ENCODE results near the gene TMEM238. TPM values are rescaled to one million over a fixed set of nuclear protein-coding genes. Genes with fewer than 3 reads are reported as not detected.

Gene TMEM238, protein sequence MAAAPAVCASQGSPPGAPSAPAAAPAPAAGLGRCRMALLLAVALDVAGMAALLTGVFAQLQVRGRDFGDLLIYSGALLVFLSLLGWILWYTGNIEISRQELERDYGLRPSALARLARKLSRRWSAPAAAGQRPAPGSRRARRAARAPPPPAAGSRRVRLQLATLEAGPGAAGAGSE
- 3.2 to 11.8 TPM (median 11.4 TPM) in 5 replicates for total RNA-seq (2022; extraction: Qiagen RNA extraction; ENCODE audit: low read depth)

DNA sequence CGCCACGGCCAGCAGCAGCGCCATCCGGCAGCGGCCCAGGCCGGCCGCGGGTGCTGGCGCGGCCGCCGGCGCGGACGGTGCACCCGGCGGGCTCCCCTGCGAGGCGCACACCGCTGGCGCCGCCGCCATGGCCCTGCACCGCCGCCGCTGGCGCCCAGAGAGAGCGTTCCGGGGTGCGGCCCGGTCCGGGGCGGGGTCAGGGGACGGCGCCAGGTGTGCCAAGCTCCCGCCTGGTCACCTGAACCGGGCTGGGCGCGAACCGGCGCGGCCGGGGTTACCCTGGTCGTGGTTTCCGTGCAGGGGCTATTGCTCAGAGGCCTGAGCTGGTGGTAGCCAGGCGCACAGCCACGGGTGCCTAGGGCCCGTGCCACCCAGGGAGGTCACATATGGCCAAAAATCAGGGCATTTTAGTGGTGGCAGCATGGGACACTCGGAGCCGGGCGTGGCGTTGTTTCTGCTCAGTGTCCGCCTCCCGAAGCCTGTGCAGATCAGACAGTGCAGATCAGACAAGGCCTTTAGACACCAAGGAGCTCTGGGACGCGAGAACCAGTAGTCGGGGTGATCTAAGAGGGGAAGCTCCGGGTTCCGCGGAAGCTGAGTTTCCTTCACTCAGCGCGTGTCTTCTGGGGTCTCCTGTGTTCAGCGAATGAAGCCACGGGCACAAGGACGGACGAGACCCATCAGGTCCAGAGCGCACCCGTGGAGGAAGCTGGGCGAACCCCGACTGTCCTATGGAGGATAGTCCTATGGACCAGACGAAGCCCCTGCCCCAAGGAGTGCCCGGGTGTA, at the start of gene TMEM238:
Gene TMEM238 (minus strand): TSS at position 162 of the 789 bp plus-strand sequence. CDS start 33 bp downstream, at position 129.

DNA sequence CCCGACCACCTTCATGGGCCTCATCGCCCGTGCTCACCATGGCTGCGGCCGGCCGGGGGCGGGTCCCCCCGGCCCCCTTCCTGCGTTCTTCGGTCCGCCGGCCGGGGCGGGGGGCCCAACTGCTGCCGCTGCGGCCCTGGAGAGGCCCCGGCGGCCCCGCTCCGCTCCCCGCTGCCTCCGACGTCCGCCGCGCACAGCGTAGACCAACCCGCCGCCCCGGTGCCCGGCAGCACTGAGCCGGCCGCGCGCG, 23.4 kb upstream of the TMEM238 start, which contains the start of gene UBE2S:
Gene UBE2S (minus strand): TSS at position 239 of the 250 bp plus-strand sequence. CDS start 199 bp downstream, at position 40.

DNA sequence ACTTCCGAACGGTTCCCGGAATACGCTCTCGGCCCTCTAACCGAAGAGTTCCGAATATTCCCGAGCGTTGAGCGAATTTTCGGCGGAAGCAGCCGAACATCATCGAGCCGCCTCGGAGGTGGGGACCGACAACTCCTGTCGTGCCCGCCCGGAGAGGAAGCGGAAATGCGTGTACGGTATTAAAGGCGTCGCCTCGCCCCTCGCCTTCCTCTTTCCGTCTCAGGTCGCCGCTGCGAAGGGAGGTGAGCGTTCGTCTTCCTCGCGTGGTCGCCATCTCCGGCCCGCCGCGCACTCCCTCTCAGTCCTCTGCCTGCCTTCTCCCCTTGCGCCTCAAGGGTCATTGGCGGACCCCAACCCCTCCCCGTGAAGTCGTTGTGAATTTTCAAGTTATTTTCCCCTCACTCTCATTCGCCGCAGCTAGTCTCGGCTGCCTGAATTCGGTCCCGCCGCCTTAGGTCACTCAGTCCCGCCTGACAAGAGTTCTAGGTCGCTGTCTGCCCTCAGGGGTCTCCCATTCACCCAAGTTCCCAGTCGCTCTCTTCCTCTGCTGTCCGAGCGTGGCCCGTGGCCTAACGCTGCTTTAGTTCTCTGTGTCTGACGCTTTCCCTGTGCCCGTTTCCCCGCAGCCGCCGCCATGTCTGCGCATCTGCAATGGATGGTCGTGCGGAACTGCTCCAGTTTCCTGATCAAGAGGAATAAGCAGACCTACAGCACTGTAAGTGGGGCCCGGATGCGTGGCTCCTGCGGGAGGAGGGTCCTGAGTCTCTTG, 1.8 kb upstream of the TMEM238 start, which contains the start of gene RPL28:
Gene RPL28 (plus strand): TSS at position 209 of the 769 bp plus-strand sequence. CDS start 426 bp downstream, at position 635.

DNA sequence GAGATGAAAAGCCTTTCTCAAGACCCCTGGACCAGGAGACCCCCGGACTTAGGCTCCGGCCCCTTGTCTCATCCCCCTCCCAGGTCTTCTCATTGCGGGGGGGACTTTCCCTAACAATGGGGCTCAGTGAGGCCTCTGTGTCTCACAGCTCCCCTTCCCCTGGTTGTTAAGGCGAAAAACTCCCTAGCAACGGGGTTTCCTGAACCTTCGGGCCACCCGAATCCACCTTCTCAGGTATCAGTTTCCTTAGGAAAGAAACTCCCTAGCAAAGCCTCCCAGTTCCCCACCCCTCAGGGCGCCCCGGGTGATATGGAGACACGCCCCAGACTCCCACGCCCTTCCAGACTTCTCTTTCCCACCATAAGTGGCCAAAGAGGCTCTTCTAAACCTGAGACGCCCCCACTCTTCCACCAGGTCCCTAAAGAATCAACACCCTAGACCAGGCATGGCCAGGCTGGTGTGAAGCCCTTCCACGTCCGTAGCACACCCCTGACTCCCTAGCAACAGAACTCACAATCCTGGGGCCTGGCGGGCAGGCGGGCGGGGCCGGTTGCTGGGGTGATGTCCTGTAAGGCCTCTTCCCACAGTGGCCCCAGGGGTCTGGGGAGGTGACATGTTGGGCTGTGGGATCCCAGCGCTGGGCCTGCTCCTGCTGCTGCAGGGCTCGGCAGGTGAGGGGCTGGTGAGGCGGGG, 7.7 kb downstream of the TMEM238 start, which contains the start of gene TMEM190:
Gene TMEM190 (plus strand): TSS at position 586 of the 693 bp plus-strand sequence. CDS start 28 bp downstream, at position 614.

DNA sequence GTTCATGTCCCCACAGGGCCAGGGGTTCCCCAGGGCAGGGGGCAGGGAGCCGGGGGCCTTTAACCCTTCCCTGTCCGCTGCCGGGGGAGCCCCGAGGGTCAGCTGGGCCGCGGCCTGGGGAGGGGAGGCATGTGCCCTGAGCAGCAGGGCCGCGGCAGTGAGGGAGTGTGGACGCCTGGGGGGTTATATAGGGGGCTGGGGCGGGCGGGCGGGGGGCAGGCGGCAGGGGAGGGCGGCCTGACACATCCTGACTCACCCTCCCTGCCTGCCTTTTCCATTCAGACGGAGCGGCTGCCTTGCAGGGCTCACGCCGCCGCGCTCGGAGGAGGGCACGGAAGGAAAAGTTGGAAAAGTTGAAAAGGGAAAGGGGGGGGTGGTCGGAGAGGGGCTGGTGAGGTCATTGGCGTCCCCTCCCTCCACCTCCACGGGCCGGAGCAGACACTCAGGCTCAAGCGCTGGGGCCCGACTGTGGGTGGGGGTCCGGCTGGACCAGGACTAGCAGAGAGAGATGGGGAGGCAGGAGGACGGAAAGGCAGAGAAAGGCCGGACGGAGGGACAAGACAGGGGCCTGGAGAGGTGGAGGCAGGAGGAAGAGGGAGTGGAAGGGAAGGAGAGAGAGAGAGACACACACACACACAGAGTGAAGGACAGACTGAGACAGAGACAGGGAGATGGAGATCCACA, 13.6 kb downstream of the TMEM238 start, which contains the start of gene IL11:
Gene IL11 (minus strand): TSS at position 159 of the 684 bp plus-strand sequence. CDS start 153 bp downstream, at position 6.

DNA sequence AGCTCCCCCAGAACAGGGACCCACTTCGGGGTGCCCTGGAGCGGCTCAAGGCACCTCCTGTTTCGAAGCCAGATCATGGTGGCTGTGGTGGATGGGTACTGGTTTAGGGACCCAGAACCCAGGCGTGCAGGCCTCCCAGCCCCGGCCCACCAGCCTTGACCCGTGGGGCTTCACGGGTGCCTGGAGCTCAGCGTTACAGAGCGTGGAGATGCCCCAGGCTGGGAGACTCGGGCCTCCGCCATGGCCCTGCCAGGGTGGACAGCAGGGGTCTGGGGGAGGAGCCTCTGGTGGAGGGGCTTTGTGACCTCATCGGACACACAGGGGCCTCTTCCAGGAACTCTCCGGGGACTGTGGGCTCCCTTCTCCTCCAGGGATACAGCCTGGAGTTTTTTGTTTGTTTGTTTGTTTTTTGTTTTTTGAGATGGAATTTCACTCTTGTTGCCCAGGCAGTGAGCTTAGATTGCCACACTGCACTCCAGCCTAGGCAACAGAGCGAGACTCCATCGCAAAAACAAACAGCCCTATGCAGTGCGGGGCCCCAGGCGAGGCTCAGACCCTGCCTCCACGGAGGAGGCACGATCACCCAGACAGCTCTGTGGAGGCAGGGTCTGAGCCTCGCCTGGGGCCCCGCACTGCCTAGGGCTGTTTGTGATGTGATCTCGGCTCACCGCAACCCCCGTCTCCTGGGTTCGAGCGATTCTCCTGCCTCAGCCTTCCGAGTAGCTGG, 20.9 kb downstream of the TMEM238 start, which contains the start of gene GARIN5B:
Gene GARIN5B (minus strand): TSS at position 271 of the 727 bp plus-strand sequence. CDS start 194 bp downstream, at position 77.

DNA sequence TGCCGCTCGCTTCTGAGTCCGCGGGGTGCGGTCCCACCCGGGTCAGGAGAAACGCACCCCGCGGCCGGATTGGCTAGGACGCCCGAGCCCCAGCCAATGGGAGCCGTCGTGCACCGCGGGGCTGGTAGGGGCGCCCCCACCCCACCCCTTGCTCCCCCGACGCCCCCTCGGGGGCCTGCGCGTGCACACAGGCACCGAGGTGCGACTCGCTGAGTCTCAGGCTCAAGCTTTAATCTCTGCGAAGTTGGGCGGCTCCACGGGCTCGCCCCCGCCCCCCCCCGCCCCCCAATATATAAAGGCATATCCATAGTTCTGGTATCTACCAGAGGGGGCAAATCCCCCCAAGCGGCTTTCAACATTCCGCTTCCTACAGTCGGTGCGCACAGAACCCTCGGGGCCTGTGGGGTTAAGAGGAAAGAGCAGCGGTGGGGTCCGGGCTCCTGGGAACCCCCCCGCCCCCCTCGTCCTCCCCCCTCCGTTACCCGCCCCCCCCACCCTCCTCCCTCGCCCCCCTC, 29.3 kb downstream of the TMEM238 start, which contains the start of gene COX6B2:
Gene COX6B2 (minus strand): TSS at position 22 of the 515 bp plus-strand sequence. CDS start 198 bp downstream, outside the sequence.

DNA sequence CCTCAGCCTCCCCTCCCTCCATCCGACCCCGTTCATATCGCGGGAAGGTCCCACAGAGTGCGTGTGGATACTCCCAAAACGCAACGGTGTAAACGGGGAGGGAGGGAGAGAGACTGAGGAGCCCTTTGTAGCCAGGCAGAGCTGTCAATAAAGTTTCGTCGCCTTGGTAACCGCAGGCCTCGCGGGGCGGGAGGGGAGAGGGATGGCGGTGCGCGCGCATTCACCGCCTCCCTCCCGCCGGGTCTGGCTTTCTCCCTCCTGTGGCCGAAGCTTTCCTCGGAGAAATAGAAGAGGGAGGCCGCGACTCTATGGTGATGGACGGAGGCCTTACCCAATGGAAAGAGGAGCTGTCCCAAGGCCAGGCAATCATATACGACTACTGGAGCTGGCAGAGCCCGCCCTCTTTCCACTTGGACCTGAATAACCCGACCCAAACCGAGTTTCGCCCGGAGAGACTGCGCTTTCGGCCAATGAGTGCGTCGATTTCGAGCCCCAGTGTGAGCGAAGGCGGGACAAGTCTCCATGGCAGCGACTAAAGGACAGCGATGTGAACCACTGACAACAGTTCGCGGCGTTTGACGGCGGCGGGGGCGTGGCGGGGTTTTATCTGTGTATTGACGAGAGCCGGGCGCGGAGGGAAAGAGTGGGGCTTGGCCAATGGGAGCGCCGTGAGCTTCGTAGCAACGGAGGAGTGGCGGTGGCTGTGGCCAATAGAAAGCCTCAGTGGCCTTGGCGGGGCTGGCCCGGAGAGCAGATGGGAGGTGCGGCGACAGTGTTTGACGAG, 44.8 kb downstream of the TMEM238 start, which contains the start of gene KMT5C:
Gene KMT5C (plus strand): TSS at position 772 of the 784 bp plus-strand sequence. CDS start 2,061 bp downstream, outside the sequence.

Other genes with a start within 250 kb of the TMEM238 start
- 116 to 151 TPM (median 125 TPM) in 5 replicates for gene TNNT1, start 235.1 kb downstream of the TMEM238 start, total RNA-seq (2022; extraction: Qiagen RNA extraction; ENCODE audit: low read depth)
- 6.5 to 8.7 TPM (median 7.6 TPM) in 5 replicates for gene TNNI3, start 226.6 kb downstream of the TMEM238 start, total RNA-seq (2022; extraction: Qiagen RNA extraction; ENCODE audit: low read depth)
- gene DNAAF3, start 217.7 kb downstream of the TMEM238 start, total RNA-seq (2022; extraction: Qiagen RNA extraction; ENCODE audit: low read depth), result 5.2 to 8.6 TPM (median 7.0 TPM) in 5 replicates
- gene SYT5, start 204.0 kb downstream of the TMEM238 start, total RNA-seq (2022; extraction: Qiagen RNA extraction; ENCODE audit: low read depth), result 3.3 to 7.7 TPM (median 4.1 TPM) in 5 replicates
- 3.7 to 5.2 TPM (median 4.3 TPM) in 5 replicates for gene PTPRH, start 174.8 kb downstream of the TMEM238 start, total RNA-seq (2022; extraction: Qiagen RNA extraction; ENCODE audit: low read depth)
- gene TMEM86B, start 155.5 kb downstream of the TMEM238 start, total RNA-seq (2022; extraction: Qiagen RNA extraction; ENCODE audit: low read depth), result 3.3 to 5.6 TPM (median 5.2 TPM) in 5 replicates
- gene PPP6R1, start 125.3 kb downstream of the TMEM238 start, total RNA-seq (2022; extraction: Qiagen RNA extraction; ENCODE audit: low read depth), result 90.1 to 134 TPM (median 119 TPM) in 5 replicates
- gene HSPBP1, start 104.2 kb downstream of the TMEM238 start, total RNA-seq (2022; extraction: Qiagen RNA extraction; ENCODE audit: low read depth), result 119 to 147 TPM (median 136 TPM) in 5 replicates
- 2.8 to 5.2 TPM (median 3.7 TPM) in 5 replicates for gene BRSK1, start 100.3 kb downstream of the TMEM238 start, total RNA-seq (2022; extraction: Qiagen RNA extraction; ENCODE audit: low read depth)
- 0.13 TPM in 1 of 5 replicates, not detected in the others for gene TMEM150B, start 59.0 kb downstream of the TMEM238 start, total RNA-seq (2022; extraction: Qiagen RNA extraction; ENCODE audit: low read depth)
- 5.2 to 10.5 TPM (median 8.2 TPM) in 5 replicates for gene KMT5C, start 44.4 kb downstream of the TMEM238 start, total RNA-seq (2022; extraction: Qiagen RNA extraction; ENCODE audit: low read depth)
- 0.50 to 4.3 TPM (median 1.4 TPM) in 5 replicates for gene COX6B2, start 29.6 kb downstream of the TMEM238 start, total RNA-seq (2022; extraction: Qiagen RNA extraction; ENCODE audit: low read depth)
- gene GARIN5B, start 21.0 kb downstream of the TMEM238 start, total RNA-seq (2022; extraction: Qiagen RNA extraction; ENCODE audit: low read depth), result 0.06 to 0.19 TPM (median 0.14 TPM) in 4 of 5 replicates, not detected in the other
- gene IL11, start 13.8 kb downstream of the TMEM238 start, total RNA-seq (2022; extraction: Qiagen RNA extraction; ENCODE audit: low read depth), result 37.5 to 64.5 TPM (median 50.0 TPM) in 5 replicates
- 0.85 to 2.5 TPM (median 1.5 TPM) in 5 replicates for gene TMEM190, start 7.5 kb downstream of the TMEM238 start, total RNA-seq (2022; extraction: Qiagen RNA extraction; ENCODE audit: low read depth)
- 2,587 to 3,378 TPM (median 2,939 TPM) in 5 replicates for gene RPL28, start 1.6 kb upstream of the TMEM238 start, total RNA-seq (2022; extraction: Qiagen RNA extraction; ENCODE audit: low read depth)
- 361 to 580 TPM (median 509 TPM) in 5 replicates for gene UBE2S, start 23.5 kb upstream of the TMEM238 start, total RNA-seq (2022; extraction: Qiagen RNA extraction; ENCODE audit: low read depth)
- gene SHISA7, start 59.0 kb upstream of the TMEM238 start, total RNA-seq (2022; extraction: Qiagen RNA extraction; ENCODE audit: low read depth), result 0.02 TPM in 1 of 5 replicates, not detected in the others
- 54.3 to 66.1 TPM (median 59.7 TPM) in 5 replicates for gene ISOC2, start 77.3 kb upstream of the TMEM238 start, total RNA-seq (2022; extraction: Qiagen RNA extraction; ENCODE audit: low read depth)
- gene C19orf85, start 80.5 kb upstream of the TMEM238 start, total RNA-seq (2022; extraction: Qiagen RNA extraction; ENCODE audit: low read depth), result not detected in 5 replicates
- gene ZNF628, start 92.3 kb upstream of the TMEM238 start, total RNA-seq (2022; extraction: Qiagen RNA extraction; ENCODE audit: low read depth), result 4.1 to 8.9 TPM (median 8.1 TPM) in 5 replicates
- gene NAT14, start 100.9 kb upstream of the TMEM238 start, total RNA-seq (2022; extraction: Qiagen RNA extraction; ENCODE audit: low read depth), result 35.9 to 69.5 TPM (median 57.9 TPM) in 5 replicates
- gene SSC5D, start 104.1 kb upstream of the TMEM238 start, total RNA-seq (2022; extraction: Qiagen RNA extraction; ENCODE audit: low read depth), result 0.54 to 1.2 TPM (median 0.95 TPM) in 5 replicates
- 1.4 to 2.7 TPM (median 2.3 TPM) in 5 replicates for gene SBK2, start 152.8 kb upstream of the TMEM238 start, total RNA-seq (2022; extraction: Qiagen RNA extraction; ENCODE audit: low read depth)
- 1.4 to 2.0 TPM (median 1.7 TPM) in 5 replicates for gene SBK3, start 161.3 kb upstream of the TMEM238 start, total RNA-seq (2022; extraction: Qiagen RNA extraction; ENCODE audit: low read depth)
- 17.5 to 33.5 TPM (median 31.6 TPM) in 5 replicates for gene ZNF579, start 196.6 kb upstream of the TMEM238 start, total RNA-seq (2022; extraction: Qiagen RNA extraction; ENCODE audit: low read depth)
- 22.4 to 26.6 TPM (median 25.4 TPM) in 5 replicates for gene FIZ1, start 215.2 kb upstream of the TMEM238 start, total RNA-seq (2022; extraction: Qiagen RNA extraction; ENCODE audit: low read depth)
- gene ZNF524, start 216.0 kb upstream of the TMEM238 start, total RNA-seq (2022; extraction: Qiagen RNA extraction; ENCODE audit: low read depth), result 12.9 to 20.5 TPM (median 17.4 TPM) in 5 replicates
- 7.3 to 16.1 TPM (median 12.2 TPM) in 5 replicates for gene ZNF865, start 221.4 kb upstream of the TMEM238 start, total RNA-seq (2022; extraction: Qiagen RNA extraction; ENCODE audit: low read depth)
- 4.6 to 6.7 TPM (median 6.5 TPM) in 5 replicates for gene ZNF784, start 240.3 kb upstream of the TMEM238 start, total RNA-seq (2022; extraction: Qiagen RNA extraction; ENCODE audit: low read depth)

Data from A549 treated with RU486 at 1 μM for 4 hours (cell line).